NCI-H2029 (cell line): Measurements from ENCODE around the gene ACOX1.
A peak's percentile ranks its signal among the peaks of the same experiment; 100 is the strongest.
"Not testable (repeated sequence)": the region's sequence is repeated elsewhere in the genome, so short reads cannot be mapped to it uniquely, and the experiment has no call there.

Source experiments
- DNase-seq: peaks from one replicate; lab custom pipeline; 2025; lab: John Stamatoyannopoulos, UW

ACOX1 gene

GRCh38 chr17:75981019-75981615, 2.2 kb upstream of the ACOX1 start:
- no peak for DNase-seq

- DNase-seq = peak; percentile 17
These were observed 1.4 kb upstream of the ACOX1 start for GRCh38 chr17:75980188-75981018.

- no peak for DNase-seq
These were observed 780 bp upstream of the ACOX1 start for GRCh38 chr17:75979705-75980187.

- no peak for DNase-seq
These were observed 2.7 kb downstream of the ACOX1 start for GRCh38 chr17:75976175-75976848.

- no peak for DNase-seq
These were observed 3.2 kb downstream of the ACOX1 start for GRCh38 chr17:75975757-75976174.

- DNase-seq = not testable (repeated sequence)
These were observed 3.8 kb downstream of the ACOX1 start for GRCh38 chr17:75975187-75975586.

- no peak for DNase-seq
These were observed 8.3 kb downstream of the ACOX1 start for GRCh38 chr17:75970626-75971025.

GRCh38 chr17:75970011-75970523, 8.9 kb downstream of the ACOX1 start:
- DNase-seq = no peak

GRCh38 chr17:75969044-75969443, 9.9 kb downstream of the ACOX1 start:
- DNase-seq = not testable (repeated sequence)

GRCh38 chr17:75965468-75965867, 13.5 kb downstream of the ACOX1 start:
- DNase-seq = no peak

- no peak for DNase-seq
These were observed 19.0 kb downstream of the ACOX1 start for GRCh38 chr17:75959839-75960511.

GRCh38 chr17:75959051-75959838, 19.7 kb downstream of the ACOX1 start:
- DNase-seq = no peak

GRCh38 chr17:75950855-75951554, 28.0 kb downstream of the ACOX1 start:
- no peak for DNase-seq

GRCh38 chr17:75950421-75950820, 28.5 kb downstream of the ACOX1 start:
- DNase-seq = no peak

GRCh38 chr17:75945211-75945610, 33.8 kb downstream of the ACOX1 start:
- DNase-seq = no peak

GRCh38 chr17:75943491-75943890, 35.5 kb downstream of the ACOX1 start:
- DNase-seq = no peak

GRCh38 chr17:75942473-75942872, 36.5 kb downstream of the ACOX1 start:
- no peak for DNase-seq

- no peak for DNase-seq
These were observed 37.5 kb downstream of the ACOX1 start for GRCh38 chr17:75941442-75941819.

- peak; percentile 85 for DNase-seq
These were observed 38.1 kb downstream of the ACOX1 start, which contains the start of gene FBF1 for GRCh38 chr17:75940727-75941441. Gene FBF1, minus strand, starts transcription at chr17:75941042. Its CDS starts 2,893 bp downstream, at chr17:75938149.

- peak; percentile 21 for DNase-seq
These were observed 41.3 kb downstream of the ACOX1 start for GRCh38 chr17:75937652-75938051.
